ENCODE measurements around the gene ARHGDIG. TPM values are rescaled to one million over a fixed set of nuclear protein-coding genes. Genes with fewer than 3 reads are reported as not detected.

Gene ARHGDIG
- total RNA-seq, 1 donor from 2014 or later, result not detected

- Histone ChIP-seq H3K27me3 (ENCODE audit: low read depth) (no peaks in the 10 kb centered on the region), H3K36me3 (no peaks in the 10 kb centered on the region), H3K27ac (no peak overlapping the region), H3K4me1 (no peaks in the 10 kb centered on the region), H3K4me3 (no peak overlapping the region), H3K9me3 (no peaks in the 10 kb centered on the region)
- no peak for TF ChIP-seq CTCF (IDR thresholded peaks at IDR 0.05)
- intact Hi-C loops (cut with DNase I), result no loop called here
- no peak for ATAC-seq
- DNase-seq, result no peak
These were observed 38.1 kb upstream of the ARHGDIG start for GRCh38 chr16:242281-242680.

GRCh38 chr16:243348-243747 is 37.0 kb upstream of the ARHGDIG start:
- TF ChIP-seq CTCF (IDR thresholded peaks at IDR 0.05), result no peak
- ATAC-seq, result no peak
- intact Hi-C loops (cut with DNase I), result no loop called here
- no peak overlapping the region for H3K27ac ChIP-seq
- H3K9me3 ChIP-seq, result no peaks in the 10 kb centered on the region
- no peaks in the 10 kb centered on the region for H3K4me1 ChIP-seq
- DNase-seq, result no peak
- no peaks in the 10 kb centered on the region for H3K27me3 ChIP-seq (ENCODE audit: low read depth)
- no peaks in the 10 kb centered on the region for H3K36me3 ChIP-seq
- no peak overlapping the region for H3K4me3 ChIP-seq

- no peak overlapping the region for H3K27ac ChIP-seq
- DNase-seq (no peak), ATAC-seq (no peak)
- no peak for TF ChIP-seq CTCF (IDR thresholded peaks at IDR 0.05)
- no peaks in the 10 kb centered on the region for H3K27me3 ChIP-seq (ENCODE audit: low read depth)
- peaks cover 1% of the 10 kb centered on the region for H3K36me3 ChIP-seq
- H3K4me3 ChIP-seq, result no peak overlapping the region
- H3K4me1 ChIP-seq, result no peaks in the 10 kb centered on the region
- intact Hi-C loops (cut with DNase I), result no loop called here
- no peaks in the 10 kb centered on the region for H3K9me3 ChIP-seq
These were observed 35.3 kb upstream of the ARHGDIG start for GRCh38 chr16:245105-245504.

- intact Hi-C loops (cut with DNase I), result no loop called here
- H3K4me3 ChIP-seq, result no peak overlapping the region
These were observed 33.4 kb upstream of the ARHGDIG start for GRCh38 chr16:247027-247426.

GRCh38 chr16:249431-249830 is 31.0 kb upstream of the ARHGDIG start:
- DNase-seq, result peak; percentile 36
- intact Hi-C loops (cut with DNase I), result no loop called here
- H3K9me3 ChIP-seq, result no peaks in the 10 kb centered on the region
- H3K36me3 ChIP-seq, result peaks cover 24% of the 10 kb centered on the region
- H3K4me3 ChIP-seq, result no peak overlapping the region
- no peaks in the 10 kb centered on the region for H3K27me3 ChIP-seq (ENCODE audit: low read depth)
- no peak for TF ChIP-seq CTCF (IDR thresholded peaks at IDR 0.05)
- no peak for ATAC-seq
- H3K27ac ChIP-seq, result no peak overlapping the region
- H3K4me1 ChIP-seq, result no peaks in the 10 kb centered on the region

More at GRCh38 chr16:247027-247426, 33.4 kb upstream of the ARHGDIG start:
- Histone ChIP-seq H3K27me3 (ENCODE audit: low read depth) (no peaks in the 10 kb centered on the region), H3K9me3 (no peaks in the 10 kb centered on the region), H3K27ac (no peak overlapping the region), H3K36me3 (peaks cover 15% of the 10 kb centered on the region), H3K4me1 (no peaks in the 10 kb centered on the region)
- TF ChIP-seq CTCF (IDR thresholded peaks at IDR 0.05), result no peak
- ATAC-seq, result no peak
- no peak for DNase-seq
